Mesothelial cell of epicardium (in vitro differentiated cells): ENCODE measurements around the gene SGMS1. TPM values are rescaled to one million over a fixed set of nuclear protein-coding genes. Genes with fewer than 3 reads are reported as not detected.
"Not testable (repeated sequence)": the region's sequence is repeated elsewhere in the genome, so short reads cannot be mapped to it uniquely, and the experiment has no call there.

Experiments
- DNase-seq, 2 experiments: peaks; one replicate each; pipeline ENCODE4 v3.0.0; 2021; ENCODE audit warnings: low spot score in 2 of 2; ENCODE audit not compliant: unreplicated experiment in 2 of 2
- H3K27ac Mint-ChIP-seq: 2 replicates; pipeline ENCODE4 v1.8.0; 2021; ENCODE audit warnings: mixed read lengths
- H3K27me3 Mint-ChIP-seq: 2 replicates; pipeline ENCODE4 v1.8.0; 2021; ENCODE audit warnings: low read depth, mixed read lengths
- H3K36me3 Mint-ChIP-seq: 2 replicates; pipeline ENCODE4 v1.8.0; 2021; ENCODE audit warnings: mixed read lengths
- H3K4me1 Mint-ChIP-seq: 2 replicates; pipeline ENCODE4 v1.8.0; 2021; ENCODE audit warnings: mixed read lengths
- H3K4me3 Mint-ChIP-seq: 2 replicates; pipeline ENCODE4 v1.8.0; 2021; ENCODE audit warnings: mild to moderate bottlenecking, moderate library complexity, mixed read lengths
- H3K9me3 Mint-ChIP-seq: 2 replicates; pipeline ENCODE4 v1.8.0; 2021; ENCODE audit warnings: mixed read lengths
- CTCF ChIP-seq: fragments of 200-600 bp; sonication (generic); IDR thresholded peaks from one replicate; pipeline ENCODE4 v1.5.0; 2021; ENCODE audit warnings: antibody characterized with exemption; ENCODE audit not compliant: unreplicated experiment
- total RNA-seq: library from RNA; stranded (reverse); gene quantifications from 3 replicates; pipeline ENCODE4 v1.2.1, GENCODE V29; 2021

SGMS1 gene
- total RNA-seq, 1 donor from 2014 or later: 14.9 TPM

GRCh38 chr10:50358925-50359687, 264.6 kb downstream of the SGMS1 start:
- no peaks in the 10 kb centered on the region for H3K27me3 Mint-ChIP-seq
- no peak for TF ChIP-seq CTCF
- peaks cover 10% of the 10 kb centered on the region for H3K4me1 Mint-ChIP-seq
- no peak for DNase-seq
- H3K36me3 Mint-ChIP-seq: peaks cover 6% of the 10 kb centered on the region
- peaks cover 9% of the 10 kb centered on the region for H3K9me3 Mint-ChIP-seq
- no peak overlapping the region for H3K27ac Mint-ChIP-seq
- no peak overlapping the region for H3K4me3 Mint-ChIP-seq

- DNase-seq: no peak
- H3K9me3 Mint-ChIP-seq: peaks cover 9% of the 10 kb centered on the region
- no peak overlapping the region for H3K27ac Mint-ChIP-seq
- H3K27me3 Mint-ChIP-seq: no peaks in the 10 kb centered on the region
- H3K36me3 Mint-ChIP-seq: peaks cover 6% of the 10 kb centered on the region
- peaks cover 10% of the 10 kb centered on the region for H3K4me1 Mint-ChIP-seq
- TF ChIP-seq CTCF: no peak
- no peak overlapping the region for H3K4me3 Mint-ChIP-seq
These were observed 265.3 kb downstream of the SGMS1 start for GRCh38 chr10:50358411-50358810.

GRCh38 chr10:50356481-50356832, 267.3 kb downstream of the SGMS1 start:
- DNase-seq, H3K36me3 Mint-ChIP-seq, H3K27ac Mint-ChIP-seq, H3K4me1 Mint-ChIP-seq, H3K9me3 Mint-ChIP-seq, H3K4me3 Mint-ChIP-seq, H3K27me3 Mint-ChIP-seq: not testable (repeated sequence)

- H3K4me3 Mint-ChIP-seq, H3K36me3 Mint-ChIP-seq, DNase-seq, H3K4me1 Mint-ChIP-seq, H3K27me3 Mint-ChIP-seq, H3K27ac Mint-ChIP-seq: not testable (repeated sequence)
- H3K9me3 Mint-ChIP-seq: peaks cover 13% of the 10 kb centered on the region
These were observed 267.9 kb downstream of the SGMS1 start for GRCh38 chr10:50355693-50356480.

GRCh38 chr10:50351483-50352146, 272.1 kb downstream of the SGMS1 start:
- Mint-ChIP-seq H3K9me3 (peaks cover 32% of the 10 kb centered on the region), H3K27ac (no peak overlapping the region), H3K27me3 (no peaks in the 10 kb centered on the region), H3K4me1 (no peaks in the 10 kb centered on the region), H3K4me3 (no peak overlapping the region), H3K36me3 (peaks cover 15% of the 10 kb centered on the region)
- TF ChIP-seq CTCF: no peak
- DNase-seq: no peak

- Mint-ChIP-seq H3K9me3 (peaks cover 32% of the 10 kb centered on the region), H3K36me3 (peaks cover 15% of the 10 kb centered on the region), H3K27me3 (no peaks in the 10 kb centered on the region), H3K4me3 (no peak overlapping the region), H3K4me1 (no peaks in the 10 kb centered on the region), H3K27ac (no peak overlapping the region)
- TF ChIP-seq CTCF: no peak
- no peak for DNase-seq
These were observed 273.4 kb downstream of the SGMS1 start for GRCh38 chr10:50350366-50350765.
